C1 segment of cervical spinal cord (tissue), 14 donors: ENCODE data around the gene FABP2.
"Not testable (repeated sequence)": the region's sequence is repeated elsewhere in the genome, so short reads cannot be mapped to it uniquely, and the experiment has no call there.

Source experiments
- DNase-seq, 14 donors: peaks; one replicate each; lab custom pipeline; 2025; lab: John Stamatoyannopoulos, UW

FABP2 gene

DNA sequence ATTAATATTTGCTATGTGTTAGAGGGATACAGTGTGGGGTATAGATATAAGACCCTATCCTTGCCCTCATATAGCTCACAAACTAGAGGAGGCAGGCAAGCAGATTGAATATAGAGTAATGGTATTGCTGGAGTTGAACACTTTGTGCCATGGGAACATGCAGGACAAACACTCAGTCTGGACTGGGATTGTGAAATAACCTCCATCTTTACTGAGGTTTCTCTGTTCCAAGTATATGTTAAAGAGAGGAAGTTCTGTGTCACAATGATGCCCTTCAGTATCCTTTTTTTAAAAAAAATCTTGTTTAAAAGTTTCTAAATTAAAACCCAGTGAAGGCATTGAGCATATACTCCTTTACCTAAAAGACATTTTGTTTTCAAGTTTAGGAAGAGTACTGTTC is 8.7 kb downstream of the FABP2 start:
- DNase-seq: no peak

GRCh38 chr4:119310826-119311225 is 11.1 kb downstream of the FABP2 start:
- no peak for DNase-seq

DNA sequence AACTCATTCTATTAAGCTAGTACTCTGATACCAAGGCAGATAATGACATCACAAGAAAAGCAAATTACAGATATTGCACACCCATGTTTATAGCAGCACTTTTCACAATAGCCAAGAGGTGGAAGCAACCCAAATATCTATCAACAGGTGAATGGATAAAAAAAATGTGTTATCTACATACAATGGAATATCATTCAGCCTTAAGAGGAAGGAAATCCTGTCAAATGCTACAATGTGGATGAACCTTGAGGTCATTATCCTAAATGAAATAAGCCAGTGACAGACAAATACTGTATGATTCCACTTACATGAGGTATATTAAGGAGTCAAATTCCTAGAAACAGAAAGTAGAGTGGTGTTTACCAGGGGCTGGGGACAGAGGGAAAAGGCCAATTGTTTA is 14.3 kb downstream of the FABP2 start:
- DNase-seq: no peak

GRCh38 chr4:119304431-119304830 is 17.5 kb downstream of the FABP2 start:
- DNase-seq: no peak

DNA sequence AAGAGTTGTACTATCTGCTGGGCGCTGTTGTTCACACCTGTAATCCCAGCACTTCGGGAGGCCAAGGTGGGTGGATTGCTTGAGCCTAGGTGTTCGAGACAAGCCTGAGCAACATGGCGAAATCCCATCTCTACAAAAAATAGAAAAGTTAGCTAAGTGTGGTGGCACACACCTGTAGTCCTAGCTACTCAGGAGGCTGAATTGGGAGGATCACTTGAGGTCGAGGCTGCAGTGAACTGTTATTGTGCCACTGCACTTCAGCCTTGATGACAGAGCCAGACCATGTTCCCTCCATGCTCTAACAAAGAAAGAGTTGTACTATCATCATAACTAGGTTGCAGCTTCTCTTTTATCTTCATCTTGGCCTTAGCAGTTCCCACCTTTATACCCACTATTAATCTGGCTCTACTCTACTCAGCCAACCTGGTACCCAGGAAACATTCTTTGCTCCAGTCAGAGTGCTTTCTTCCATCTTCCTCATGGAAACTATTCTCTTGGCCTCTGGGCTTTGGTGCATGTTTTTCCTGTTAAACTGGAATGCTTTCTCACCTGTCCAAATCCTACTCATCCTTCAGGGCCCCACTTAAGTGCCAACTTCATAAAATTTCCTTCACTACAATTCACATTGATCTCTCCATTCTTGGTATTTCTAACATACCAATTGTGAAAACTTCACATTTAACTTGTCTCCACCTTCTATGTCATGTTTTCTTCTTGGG is 18.2 kb downstream of the FABP2 start:
- DNase-seq: no peak

DNA sequence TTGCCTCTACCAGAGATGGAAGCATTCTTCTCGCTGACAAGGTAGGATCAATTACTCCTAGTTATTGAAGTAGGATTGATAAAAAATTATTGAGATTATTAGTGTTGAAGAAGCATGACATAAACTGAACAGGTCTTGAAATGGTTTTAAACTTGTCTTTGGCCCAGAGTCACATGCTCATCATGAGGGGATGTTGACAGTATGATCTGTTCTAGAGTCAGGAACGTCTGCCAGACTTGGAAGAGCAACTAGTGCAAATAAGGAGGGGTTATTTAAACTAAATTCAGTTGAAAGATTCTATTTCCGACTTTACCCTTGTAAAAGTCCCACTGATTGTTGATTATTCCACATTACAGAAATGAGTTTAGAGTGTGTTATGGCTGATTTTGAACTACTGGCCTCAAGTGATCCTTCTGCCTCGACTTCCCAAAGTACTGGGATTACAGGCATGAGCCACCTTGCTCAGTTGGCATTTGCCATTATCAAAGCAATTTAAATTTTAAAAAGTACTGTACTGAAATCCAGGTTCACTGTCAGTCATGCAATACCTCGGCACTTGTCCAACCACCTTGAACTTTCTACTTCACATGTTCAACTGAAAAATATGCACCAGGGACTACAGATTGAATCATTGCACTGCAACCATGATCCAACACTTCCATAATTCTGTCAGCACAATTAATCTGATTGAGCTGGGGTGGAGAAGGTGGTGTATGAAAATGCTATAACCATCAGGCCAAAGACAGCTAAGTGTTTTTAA is 19.7 kb downstream of the FABP2 start:
- DNase-seq: no peak

DNA sequence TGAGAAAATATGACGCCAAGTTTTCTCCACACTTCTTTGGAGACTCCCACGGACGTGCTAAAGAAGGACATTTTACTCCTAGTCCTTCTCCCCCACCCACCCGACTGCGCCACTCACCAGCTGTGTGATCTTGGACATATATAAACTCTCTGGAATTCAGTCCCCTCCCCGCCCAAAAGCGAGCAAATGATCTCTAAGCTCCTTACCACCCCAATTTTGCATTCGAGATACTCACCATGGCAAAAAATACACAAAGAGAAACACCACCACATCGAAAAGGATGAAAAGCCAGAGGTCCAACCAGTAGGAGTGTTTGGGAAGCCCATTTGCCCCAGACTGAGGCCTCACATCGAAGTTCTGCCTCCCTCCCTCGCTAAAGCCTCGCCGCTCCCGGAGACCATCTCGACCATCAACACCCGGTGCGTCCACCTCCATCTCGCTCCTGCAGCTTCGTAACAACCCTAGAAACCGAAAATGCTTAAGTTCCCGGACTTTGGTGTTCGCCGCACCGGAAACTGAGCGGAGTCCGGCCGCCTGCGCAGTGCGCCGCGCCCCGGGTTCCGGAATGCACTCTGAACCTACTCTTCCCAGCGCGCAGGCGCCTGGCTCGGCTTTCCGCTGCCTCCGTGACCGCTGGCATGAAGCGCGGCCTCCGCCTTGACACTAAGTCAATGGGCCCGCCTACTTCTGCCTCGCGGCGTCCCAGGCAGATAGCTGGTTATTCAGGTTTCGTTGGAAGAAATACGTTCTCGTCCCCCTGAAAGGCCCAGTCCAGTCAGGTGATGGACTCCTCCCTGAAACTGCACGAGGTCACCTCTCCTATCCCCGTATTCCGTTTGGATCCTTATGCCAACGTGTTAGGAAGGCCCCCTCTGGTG is 21.6 kb downstream of the FABP2 start:
- no peak for DNase-seq

DNA sequence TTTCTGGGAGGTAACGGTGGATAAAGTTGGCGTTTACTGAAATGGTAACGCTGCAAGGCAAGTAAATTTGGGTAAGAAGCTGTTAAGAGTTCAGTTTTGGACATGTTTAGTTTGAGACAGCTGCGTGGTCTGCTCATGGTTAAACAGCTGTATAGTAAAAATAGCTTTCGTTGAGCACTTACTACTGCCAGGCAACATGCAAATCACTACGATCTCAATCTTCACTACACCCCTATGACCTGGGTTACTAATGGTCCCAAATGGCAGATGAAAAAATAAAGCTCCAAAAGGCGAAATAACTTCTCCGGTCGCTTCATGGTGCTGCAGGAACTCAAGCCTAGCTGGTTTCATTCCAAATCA is 22.2 kb downstream of the FABP2 start:
- no peak for DNase-seq

DNA sequence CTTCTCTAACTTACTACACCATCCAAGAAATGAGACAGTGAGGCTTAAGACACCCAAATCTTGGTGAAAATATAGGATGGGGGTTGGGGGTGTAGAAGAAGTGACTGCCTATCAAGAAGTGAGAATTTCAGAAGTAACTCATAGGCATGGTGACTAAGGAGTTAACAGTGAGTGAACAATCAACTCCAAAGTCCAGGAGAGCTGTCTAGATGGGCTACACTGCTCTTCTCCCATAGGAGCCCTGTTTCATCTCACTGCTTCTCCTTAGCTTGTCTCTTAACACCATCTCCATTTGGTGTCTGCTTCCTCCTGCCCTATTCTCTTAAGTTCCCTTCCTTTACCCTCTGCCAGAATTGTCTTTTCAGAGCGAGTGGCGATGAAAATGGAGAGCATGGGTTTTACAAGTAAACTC is 22.7 kb downstream of the FABP2 start:
- DNase-seq: no peak

GRCh38 chr4:119297795-119298194 is 24.1 kb downstream of the FABP2 start:
- no peak for DNase-seq

GRCh38 chr4:119296356-119296755 is 25.6 kb downstream of the FABP2 start:
- DNase-seq: no peak

GRCh38 chr4:119290598-119290997 is 31.3 kb downstream of the FABP2 start:
- no peak for DNase-seq

DNA sequence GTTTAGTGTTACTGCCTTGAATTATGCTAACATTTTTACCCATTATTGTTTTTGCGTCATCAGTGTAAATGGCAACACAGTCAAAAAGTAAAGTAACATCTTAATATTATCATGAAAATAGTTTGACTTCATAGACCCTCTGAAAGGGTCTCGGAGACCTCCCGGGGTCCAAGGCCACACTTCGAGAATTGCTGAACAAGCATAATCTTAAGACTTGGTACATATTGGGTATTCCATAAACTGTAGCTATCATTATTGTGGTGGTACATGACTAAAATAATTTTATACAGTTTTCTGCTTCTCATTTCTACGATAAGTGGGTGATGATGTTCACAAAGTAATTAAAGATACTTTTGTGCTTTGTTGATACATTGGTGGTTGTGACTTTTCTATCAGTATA is 32.6 kb downstream of the FABP2 start:
- no peak for DNase-seq

GRCh38 chr4:119286377-119287002 is 35.4 kb downstream of the FABP2 start:
- no peak for DNase-seq

DNA sequence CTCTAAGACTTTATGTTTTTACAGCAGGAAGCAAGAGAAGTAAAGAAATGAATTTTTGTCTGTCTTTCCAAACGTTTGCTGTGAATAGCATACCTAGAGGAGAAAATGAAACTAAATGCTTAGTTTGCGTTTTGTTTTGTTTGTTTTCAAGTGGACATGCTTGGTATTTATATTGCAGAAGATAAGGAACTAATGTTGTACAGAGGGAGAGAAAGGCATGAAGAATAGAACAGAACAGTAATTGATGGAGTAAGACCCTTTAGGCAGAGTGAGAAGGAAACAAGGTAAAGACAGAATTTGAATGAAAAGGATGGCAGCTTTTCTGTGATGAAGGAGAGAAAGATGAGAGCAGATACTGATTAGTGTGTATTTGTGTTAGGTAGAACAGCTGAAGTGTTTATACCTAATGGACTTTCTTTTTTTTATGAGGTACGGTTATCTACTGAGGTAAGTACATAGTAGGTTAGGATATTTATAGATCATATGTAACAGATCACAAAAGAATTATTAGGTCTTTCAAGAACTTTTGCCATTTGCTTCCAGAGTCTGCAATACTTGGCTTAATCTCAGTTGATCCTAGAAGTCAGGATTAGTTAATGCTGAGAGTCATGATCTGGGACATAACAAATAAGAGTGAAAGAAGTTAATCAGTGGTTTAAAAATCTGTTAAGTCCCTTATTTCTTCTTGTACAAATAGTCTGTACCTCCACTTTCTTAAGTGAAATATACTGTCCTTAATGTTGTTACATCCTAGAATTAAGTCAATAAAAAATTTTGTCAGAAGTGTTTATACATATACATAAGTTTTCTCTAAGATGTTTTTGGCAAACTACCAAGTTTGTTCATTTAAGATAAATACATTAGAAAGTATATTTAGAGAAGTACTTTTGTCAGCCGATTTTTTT is 36.8 kb downstream of the FABP2 start:
- no peak for DNase-seq

DNA sequence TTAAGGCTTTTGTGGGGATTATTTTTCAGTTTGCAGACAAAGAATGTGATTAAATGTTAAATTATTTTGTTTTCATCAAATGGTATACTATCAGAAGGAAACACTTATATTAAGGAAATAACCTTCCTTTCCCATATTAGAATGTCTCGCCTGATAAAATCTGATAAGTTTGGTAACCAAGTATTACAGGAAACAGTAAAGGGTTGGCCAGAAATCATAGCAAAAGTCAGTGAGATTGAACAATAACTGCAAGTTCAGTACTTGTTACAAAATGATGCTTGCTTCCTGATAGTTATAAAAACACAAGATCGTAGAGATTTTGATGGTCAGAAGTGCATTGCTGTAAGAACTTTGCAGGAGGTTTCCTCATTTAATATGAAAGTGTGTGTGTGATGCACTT is 40.5 kb downstream of the FABP2 start:
- DNase-seq: no peak

GRCh38 chr4:119279945-119280344 is 42.0 kb downstream of the FABP2 start:
- not testable (repeated sequence) for DNase-seq

GRCh38 chr4:119279541-119279940 is 42.4 kb downstream of the FABP2 start:
- not testable (repeated sequence) for DNase-seq

GRCh38 chr4:119271361-119272085 is 50.4 kb downstream of the FABP2 start:
- no peak for DNase-seq

DNA sequence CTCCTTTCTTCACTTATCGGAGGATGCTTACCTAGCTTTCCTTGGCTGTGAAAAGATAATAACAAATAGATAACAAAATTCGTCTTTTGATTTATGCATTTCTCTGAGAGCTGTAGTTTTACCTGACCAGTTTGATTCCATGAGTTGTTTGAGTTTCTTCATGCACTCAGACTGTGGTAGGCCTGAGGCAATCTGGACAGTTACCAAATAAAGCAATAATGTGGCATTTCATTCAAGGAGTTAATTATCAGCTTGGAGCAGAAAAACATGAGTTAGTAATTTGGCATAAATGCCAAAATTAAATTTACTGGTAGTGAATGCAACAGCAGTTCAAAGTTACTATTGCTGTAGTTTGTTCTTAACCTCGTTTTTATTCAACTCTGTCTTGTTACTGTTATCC is 53.5 kb downstream of the FABP2 start:
- no peak for DNase-seq
